Kasumi-1 (cell line): Measurements from ENCODE around the gene DPY19L1.
"Not testable (repeated sequence)": the region's sequence is repeated elsewhere in the genome, so short reads cannot be mapped to it uniquely, and the experiment has no call there.

Experiments used
- DNase-seq, 2 experiments: peaks; one replicate each; lab custom pipeline; 2025; lab: John Stamatoyannopoulos, UW

Gene DPY19L1

DNA sequence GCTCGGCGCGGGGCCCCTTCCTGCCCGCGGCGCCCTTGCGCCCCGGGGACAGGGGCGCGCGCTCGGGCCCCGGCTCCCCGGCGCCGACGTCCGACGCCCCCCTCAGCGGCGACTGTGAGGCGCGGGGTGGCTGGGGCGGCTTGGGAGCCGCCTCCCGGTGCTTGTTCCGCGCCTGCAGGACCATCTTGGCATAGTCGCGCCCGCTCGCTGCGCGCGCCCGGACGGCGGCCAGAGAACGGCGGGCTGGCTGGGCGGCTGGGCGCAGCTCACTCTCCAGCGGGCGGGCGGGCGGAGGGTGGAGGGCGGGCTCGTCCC is at the start of gene DPY19L1:
DPY19L1 (minus strand) TSS at position 275 of the 315 bp plus-strand sequence; CDS start at position 184, 91 bp downstream.
- DNase-seq, result no peak

DNA sequence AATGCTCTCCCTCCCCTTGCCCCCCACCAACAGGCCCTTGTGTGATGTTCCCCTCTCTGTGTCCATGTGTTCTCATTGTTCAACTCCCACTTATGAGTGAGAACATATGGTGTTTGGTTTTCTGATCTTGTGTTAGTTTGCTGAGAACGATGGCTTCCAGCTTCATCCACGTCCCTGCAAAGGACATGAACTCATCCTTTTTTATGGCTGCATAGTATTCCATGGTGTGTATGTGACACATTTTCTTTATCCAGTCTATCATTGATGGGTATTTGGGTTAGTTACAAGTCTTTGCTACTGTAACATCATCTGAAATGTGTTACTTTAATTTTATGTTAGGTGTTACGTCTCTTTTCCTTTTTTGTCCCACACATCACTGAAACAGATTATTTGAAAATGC is 42.2 kb upstream of the DPY19L1 start:
- DNase-seq, result not testable (repeated sequence)

DNA sequence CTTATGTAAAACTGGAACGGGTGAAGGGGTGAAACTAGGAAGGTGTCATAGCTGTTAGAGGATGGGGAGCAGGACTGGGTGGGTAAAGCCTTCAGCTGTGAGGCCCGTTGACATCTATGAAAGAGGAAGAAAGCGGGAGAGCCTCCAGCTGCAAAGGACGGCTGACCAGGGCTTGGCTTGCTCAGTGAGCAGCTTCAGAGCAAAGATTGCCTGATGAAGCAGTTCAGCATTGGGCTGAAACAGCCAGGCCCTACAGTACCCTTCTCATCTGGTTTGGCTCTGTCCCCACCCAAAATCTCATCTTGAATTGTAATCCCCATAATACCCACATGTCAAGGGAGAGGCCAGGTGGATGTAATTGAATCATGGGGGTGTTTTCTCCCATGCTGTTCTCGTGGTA is 36.7 kb upstream of the DPY19L1 start:
- DNase-seq, result not testable (repeated sequence)

DNA sequence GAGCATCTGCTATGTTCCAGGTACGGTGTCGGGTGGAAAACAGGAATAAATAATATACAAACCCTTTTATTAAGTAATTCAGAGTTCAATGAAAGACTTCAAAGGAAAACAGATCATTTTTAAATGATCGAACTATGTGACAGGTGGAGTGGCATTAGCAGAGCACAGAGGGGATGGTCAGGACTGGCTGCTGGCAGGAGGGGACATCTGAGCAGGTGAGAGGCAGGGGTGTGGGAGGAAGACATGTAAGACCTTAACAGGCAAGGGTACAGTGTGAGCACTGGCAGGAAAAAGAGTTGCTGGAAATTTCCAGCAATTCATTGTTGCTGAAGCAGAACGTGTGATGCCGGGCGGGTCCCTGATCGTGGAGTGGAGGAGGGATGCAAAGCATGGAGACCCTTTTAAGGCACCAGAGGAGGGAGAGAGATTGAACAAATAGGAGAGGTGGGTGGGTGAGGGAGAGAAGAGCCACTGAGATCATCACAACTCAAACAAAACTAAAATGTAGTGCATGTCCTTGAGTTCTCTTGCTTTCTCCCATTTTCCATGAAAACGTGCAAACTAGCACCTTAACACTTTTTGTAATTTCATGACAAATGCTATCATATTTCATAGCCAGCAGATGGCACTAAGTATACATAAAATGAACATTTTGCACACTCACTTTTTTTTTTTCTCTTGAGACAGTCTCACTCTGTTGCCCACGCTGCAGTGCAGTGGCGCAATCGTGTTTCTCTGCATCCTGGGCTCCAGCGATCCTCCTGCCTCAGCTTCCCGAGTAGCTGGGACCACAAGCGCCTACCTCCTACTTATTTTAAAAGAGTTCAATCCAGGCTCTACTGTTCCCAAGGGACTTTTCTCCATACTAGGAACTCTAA is 35.9 kb upstream of the DPY19L1 start:
- DNase-seq, result peak; percentile 42 to 62

DNA sequence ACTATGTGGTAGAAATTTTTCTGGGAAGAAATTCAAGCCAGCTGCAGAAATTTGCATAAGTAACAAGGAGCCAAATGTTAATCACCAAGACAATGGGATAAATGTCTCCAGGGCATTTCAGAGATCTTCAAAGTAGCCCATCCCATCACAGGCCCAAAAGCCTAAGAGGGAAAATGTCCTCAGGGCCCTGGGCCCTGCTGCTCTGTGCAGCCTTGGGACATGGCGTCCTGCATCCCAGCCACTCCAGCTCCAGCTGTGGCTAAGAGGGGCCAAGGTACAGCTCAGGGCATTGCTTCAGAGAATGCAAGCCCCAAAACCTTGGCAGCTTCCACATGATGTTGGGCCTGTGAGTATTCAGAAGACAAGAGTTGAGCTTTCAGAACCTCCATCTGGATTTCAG is 31.8 kb upstream of the DPY19L1 start:
- DNase-seq, result not testable (repeated sequence)

DNA sequence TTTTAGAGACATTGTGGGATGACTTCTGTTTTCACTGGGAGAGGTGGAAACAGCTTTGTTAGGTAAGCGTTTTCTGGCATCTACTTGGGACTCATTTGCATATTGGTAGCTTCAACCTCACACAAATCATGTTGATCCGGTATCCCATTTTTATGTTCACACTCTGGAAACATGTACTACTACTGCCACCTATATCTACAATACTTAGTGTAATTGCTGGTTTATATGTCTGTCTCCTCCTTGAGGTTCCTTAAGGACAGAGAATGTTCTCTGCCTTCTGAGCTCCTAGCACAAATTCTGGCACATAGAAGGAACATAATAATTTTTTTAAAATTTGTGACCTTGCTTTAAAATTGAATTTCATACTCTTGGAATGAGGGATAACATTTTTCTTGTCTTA is 28.1 kb upstream of the DPY19L1 start:
- DNase-seq, result not testable (repeated sequence)

DNA sequence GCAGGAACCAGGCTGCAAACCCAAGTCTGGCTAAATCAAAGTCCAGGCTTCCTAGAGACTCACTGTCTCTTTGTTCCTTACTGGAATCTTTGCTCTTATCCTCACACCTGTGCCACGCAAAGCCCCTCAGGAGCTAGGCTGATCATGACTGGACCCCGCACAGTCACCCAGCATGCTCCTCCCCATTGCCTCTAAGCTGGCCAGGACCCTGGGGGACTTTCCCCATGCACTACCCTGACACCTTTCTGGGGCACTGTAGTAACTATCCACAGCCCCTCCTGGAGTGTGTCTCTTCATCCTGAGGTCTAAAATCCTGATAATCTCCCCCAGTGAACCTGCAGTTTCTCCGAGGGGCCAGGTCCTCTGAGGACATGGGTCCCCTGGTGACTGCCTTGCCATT is 21.3 kb upstream of the DPY19L1 start:
- not testable (repeated sequence) for DNase-seq

DNA sequence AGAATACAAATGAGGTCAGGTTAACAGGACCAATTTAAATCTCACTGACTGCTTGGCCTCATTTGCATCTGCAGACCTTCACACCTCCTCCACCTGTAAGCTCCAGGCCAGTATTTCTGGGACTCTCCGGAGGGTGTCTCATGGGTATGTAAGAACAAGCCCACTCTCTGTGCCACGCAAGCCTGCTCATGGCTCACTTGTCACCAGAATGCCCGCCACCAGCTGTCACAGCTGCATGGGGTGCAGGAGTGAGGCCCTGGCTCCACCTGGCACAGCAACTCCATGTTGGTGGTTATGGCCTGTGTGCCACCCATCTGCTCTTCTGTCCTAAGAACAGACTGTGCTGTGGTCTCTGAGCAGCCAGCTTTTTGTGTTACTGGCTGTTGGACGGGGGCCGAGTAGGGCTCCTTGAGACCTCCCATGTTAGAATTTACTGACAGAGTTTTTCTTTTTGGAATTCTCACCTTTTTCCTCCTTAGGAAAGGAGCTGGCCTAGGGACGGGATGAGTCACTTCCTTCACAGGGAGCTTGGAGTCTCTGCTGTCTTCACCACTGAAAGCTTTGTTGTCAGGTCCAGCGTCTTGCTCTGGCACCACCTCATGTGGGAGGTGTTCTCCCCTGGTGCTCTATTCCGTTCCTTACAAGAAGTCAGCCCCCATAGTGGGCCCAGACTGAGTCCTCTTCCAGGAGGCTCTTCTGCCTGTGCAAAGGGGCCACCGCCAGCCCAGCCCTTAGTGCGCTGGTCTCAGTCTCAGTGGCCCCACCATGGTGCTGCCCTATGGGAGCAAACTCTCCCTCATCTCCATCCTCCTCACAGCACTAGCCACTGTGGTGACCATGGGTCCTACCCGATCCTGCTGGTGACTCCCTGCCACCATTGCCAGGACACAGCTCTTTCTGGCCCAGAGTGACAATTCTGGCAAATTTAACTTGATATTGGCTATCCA is 20.5 kb upstream of the DPY19L1 start:
- DNase-seq, result not testable (repeated sequence)

DNA sequence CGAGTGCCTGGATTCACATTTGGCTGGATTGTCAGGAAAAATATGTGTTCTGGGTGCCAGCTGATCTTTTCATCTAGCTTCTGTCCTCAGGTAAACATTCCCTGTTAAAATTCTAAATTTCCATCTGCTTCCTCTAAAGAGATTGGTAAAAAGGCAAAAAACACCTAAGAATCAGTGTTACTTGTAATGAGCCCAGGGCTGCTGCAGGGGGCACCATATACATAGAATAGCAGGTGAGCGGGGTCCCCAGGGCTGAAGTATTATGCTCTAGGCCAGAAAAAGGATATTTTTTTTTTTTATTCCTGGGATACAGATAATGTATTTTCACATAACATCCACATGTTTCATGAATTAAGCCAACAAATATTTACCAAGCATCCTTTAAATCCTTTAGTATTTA is 18.4 kb upstream of the DPY19L1 start:
- peak; percentile 24 to 31 for DNase-seq

DNA sequence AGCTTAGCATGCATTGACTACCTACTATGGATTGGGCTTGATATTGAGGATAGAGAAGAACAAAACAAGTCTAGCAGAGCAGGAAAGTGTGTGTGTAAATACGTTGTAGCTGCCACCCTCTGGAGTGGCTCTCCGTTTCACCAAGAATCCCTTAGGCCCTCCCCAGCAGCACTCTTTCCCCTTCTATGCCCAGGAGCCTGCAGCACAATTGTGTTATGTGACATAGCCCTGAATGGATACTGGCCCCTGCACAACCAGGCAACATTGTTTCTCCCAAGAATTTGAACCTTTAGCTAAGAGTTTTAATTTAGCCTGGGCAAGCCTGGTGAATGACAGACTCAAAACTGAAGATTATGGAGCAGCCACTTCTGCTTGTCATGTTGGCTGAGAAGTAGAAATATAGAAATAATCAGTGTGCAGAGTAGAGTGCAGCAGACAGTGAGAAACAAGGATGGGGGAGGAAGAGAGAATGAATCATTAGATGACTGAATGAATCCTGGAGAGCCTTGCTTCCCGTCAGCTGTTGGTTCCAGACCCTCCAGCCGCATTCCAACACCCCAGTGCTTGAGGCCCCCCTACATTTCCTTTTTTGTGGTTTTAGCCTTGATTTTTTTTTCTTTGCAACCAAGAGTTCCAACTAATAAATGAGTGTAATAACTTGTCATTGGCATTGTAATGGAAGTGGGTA is 16.3 kb upstream of the DPY19L1 start:
- not testable (repeated sequence) for DNase-seq

DNA sequence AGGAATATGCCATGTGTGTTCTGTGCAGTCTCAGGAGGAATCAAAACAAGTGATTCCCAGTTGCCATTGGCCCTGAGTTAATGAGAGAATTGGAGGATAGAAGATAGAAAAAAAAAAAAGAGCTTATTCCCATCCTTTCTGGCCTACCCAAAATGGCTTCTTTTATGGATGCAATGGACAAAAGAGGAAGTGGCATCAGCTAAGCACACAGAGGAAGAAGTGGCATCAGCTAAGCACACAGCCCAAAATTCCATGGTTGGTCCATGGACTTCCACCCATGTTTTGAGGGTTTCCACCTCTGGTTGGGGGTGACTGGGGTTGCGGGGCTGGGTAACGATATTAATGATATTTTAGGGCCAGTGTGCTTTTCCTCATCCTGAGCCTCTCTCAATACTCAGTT is 11.1 kb upstream of the DPY19L1 start:
- not testable (repeated sequence) for DNase-seq

DNA sequence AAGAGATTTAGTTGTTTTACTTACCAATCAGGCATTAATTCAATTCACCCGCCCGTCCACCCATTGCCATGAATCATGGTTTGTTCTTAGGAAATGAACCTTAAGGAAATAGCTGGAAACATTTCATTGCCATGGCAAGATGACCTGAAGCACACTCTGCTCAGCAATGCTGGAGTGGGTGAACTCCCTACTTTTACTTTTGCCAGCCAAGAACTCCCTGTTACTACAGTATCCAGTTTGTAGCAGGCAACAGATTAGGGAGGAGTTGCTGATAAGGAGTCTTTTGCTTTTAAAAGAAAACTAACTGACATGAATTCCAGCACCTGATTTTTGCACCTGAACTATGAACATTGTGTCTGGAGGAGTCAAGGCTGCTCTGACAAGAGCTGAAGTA is 10.6 kb upstream of the DPY19L1 start:
- not testable (repeated sequence) for DNase-seq

DNA sequence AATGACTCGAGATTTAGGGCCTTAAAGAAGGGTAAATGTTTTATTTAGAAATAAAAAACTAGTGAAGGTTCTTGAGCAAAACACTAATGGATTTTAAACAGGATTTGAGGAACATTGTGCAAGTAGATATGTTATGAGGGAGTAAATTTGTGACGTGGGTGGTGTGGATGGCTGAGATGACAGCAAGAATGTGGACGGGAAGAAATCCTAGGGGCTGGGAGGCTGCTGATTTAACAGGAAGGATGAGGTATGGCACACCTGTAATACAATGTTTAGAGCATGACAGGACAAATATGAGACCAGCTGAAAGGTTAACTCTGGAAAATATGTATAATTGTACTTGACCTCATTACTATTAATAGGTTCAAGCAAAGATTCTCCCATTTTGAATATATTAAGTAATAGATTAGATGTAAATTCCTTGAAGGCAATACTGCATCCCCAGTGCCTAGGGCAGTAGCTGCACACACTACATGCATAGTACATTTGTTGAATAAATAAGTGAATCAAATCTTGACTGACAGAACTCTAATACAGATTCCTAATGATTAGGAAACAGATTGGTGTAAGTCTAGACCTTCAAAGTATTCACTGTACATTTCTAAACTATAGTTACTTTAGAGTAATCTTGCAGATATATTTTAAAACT is 10.1 kb upstream of the DPY19L1 start:
- DNase-seq, result not testable (repeated sequence)

DNA sequence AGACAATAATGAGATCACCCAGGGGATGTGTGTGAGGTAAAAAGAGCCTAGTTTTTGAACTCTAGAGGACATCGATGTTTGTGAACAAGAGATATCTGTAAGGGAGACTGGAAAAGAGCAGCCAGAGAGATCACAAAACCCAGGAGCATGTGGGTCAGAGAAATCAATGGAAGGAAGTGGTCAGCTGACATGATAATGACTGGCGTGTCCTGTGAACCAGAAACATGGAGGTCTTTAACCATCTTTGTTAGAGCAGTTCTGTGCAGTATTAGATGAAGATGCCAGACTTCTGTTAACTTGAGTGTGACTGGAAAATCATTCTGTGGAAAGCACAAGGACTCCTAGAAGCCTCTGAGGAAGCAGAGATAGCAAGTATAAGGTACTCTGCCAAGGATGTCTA is 6.0 kb upstream of the DPY19L1 start:
- not testable (repeated sequence) for DNase-seq

DNA sequence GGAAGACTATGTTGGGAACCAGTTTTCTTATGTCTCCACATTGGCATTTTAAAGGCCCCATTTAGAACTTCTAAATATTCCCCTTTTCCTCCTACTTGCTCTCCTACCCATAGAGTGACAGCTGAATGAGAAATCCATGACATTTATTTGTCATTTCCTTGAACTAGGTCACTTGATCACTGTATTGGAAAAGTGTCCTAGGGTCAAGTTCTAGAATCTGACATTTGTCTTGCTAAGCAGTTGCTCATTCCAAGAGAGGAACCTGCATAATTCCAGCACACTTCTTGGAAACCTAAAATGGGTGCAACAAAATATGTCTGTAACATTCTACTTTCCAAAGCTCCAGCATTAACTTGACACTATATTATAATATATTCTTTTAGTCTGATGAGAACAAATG is 3.6 kb upstream of the DPY19L1 start:
- DNase-seq, result no peak

DNA sequence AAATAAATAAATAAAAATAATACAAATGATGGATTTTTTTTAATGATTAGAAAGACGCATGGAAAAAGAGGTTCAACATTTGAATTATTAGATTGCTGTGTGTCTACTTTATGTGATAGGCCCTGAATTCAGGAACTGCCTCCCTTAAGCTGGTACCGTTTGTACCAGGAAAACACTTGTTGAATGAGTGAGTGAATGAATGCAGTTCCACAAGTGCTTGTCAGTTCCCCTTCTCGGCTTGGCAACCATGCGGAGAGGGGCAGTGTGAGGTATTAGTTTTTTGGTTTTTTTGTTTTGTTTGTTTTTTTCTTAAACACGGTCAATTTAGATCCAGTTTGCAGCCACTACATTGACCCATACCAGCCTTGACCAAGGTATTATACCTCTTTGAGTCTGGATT is 2.1 kb upstream of the DPY19L1 start:
- no peak for DNase-seq

DNA sequence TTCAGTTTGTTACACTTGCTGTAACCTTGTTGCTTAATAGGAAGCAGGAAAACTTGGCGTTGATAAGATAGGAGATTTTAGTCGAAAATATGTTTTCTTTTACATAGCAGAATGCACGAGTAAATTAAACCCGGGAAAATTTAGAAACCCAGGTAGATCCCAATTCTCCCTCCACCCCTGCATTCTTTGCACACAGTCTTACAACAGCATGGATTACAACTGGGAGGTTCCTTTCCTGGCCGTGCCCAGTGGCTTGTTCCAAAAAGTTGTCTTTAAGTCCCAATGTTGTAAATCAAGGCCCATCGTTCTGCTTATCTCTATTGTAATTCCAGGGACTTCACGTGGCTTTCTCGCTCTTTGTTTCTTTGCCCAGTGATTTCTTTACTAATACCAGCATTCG is 1.1 kb upstream of the DPY19L1 start:
- DNase-seq, result no peak

DNA sequence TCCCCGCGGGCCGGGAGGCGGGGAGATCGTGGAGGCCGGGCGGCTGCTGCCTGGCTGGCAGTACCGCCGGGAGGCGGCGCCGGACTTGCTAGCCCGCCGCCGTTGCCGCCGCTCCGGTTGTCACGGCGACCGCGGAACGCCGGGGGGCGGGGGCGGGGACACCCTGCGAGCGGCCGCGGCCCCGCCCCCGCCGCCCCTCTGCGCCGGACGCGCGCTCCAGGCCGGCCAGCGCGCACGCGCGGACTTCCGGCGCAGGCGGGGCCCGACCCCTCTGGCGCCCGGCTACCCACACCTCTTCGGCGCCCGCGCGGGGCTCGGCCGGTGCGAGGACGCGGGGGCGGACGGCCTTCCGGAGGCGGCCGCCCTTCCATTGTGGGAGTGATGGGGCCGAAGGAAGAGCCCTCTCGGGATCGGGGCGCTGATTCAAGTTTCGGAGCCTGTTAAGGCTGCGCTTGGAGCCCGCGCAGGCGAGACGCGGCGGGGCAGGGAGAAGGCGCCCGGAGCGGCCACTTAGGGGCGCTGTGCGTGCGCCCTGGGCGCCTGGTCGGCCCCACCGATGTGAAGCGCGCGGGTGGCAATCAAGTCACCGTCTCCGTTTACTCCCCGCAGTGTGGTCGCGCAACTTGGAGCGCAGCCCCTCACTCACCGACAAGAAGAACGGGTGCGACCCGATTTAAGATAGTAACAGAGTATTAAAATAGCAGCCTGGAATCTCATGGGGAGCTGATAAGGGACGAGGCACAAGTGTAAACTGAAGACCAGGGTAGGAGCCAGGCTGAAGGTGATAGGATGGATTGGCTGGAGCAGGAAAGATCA is 449 bp upstream of the DPY19L1 start:
- DNase-seq, result peak; percentile 88 to 95

DNA sequence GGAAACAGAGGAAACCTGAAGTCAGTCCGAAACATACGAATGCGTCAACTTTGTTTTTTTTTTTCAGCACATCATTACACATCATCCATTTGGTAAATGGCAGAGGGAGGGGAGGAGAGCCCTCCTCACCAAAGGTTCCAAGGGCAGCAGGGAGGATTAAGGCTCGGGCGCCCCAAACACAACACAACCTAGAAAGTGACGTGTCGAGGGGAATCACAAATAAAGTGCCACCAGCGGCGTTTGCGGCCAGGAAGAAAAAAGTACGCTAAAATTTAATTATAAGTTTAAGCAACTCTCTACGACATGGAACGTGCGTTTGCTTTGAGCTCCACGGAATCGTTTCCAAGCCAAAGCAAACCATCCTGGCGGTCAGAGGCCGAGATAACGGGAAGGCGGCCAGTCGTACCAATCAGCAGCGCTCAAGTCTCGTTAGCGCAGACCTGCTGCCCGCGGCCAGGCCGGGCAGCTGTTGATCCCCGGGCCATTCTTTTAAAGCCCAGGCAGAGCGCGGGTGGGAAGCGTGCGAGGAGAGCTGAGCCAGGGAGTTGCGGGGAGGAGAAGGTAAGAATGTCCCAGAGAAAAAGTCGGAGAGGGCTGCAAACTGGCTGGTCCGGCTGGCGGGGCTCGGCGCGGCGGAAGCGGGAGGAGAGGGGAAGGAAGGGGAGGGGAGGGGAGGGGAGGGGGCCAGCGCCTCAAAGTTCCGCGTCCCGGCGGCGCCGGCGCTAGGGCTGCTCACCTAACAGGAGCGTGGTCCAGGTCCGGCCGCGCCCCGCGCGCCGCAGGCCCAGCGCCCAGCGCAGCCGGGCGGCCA is 719 bp downstream of the DPY19L1 start:
- DNase-seq, result peak; percentile 72 to 78

DNA sequence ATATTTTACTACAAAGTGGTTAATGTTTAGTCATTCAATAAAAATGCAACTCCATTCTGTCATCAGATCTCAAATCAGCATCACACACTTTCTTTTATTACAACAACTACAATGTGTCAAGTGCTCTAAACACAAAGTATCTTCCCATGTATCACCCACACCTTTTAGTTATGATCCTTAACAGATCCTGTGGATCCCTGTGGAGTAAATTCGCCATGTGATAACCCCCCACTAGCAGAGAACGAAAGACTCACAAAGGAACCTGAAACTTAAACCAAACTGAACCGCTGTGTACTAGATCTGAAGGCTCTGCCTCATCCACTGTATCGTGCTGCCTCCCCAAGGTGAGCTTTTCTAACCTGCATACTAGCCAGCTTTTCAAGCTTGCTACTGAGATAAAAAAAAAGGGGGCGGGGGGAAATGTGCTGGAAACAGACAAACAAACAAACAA is 1.7 kb downstream of the DPY19L1 start:
- no peak for DNase-seq
